ENCODE results near the gene TTC21A.

The TTC21A gene

GRCh38 chr3:39139442-39139841 lies 32.0 kb downstream of the TTC21A start:
- ATAC-seq, result no peak

- ATAC-seq, result no peak
Observed at GRCh38 chr3:39140341-39140971, 33.0 kb downstream of the TTC21A start.

GRCh38 chr3:39141171-39141995 lies 33.9 kb downstream of the TTC21A start:
- peak in 1 of 2 donors; percentile 29 for ATAC-seq

- ATAC-seq, result no peak
Observed at GRCh38 chr3:39142067-39142466, 34.6 kb downstream of the TTC21A start.

GRCh38 chr3:39143051-39143885 lies 35.8 kb downstream of the TTC21A start:
- no peak for ATAC-seq

- no peak for ATAC-seq
Observed at GRCh38 chr3:39144095-39144747, 36.7 kb downstream of the TTC21A start.

- no peak for ATAC-seq
Observed at GRCh38 chr3:39144748-39145380, 37.4 kb downstream of the TTC21A start.

- ATAC-seq, result no peak
Observed at GRCh38 chr3:39146083-39146501, 38.6 kb downstream of the TTC21A start.

GRCh38 chr3:39146611-39147591 lies 39.4 kb downstream of the TTC21A start:
- peak; percentile 70 to 72 for ATAC-seq

- ATAC-seq, result no peak
Observed at GRCh38 chr3:39147711-39148434, 40.4 kb downstream of the TTC21A start.

GRCh38 chr3:39148435-39149058 lies 41.1 kb downstream of the TTC21A start:
- no peak for ATAC-seq

- ATAC-seq, result no peak
Observed at GRCh38 chr3:39149059-39149455, 41.6 kb downstream of the TTC21A start.

GRCh38 chr3:39149498-39150147 lies 42.1 kb downstream of the TTC21A start:
- ATAC-seq, result no peak

GRCh38 chr3:39150148-39150802 lies 42.8 kb downstream of the TTC21A start:
- ATAC-seq, result no peak

- ATAC-seq, result no peak
Observed at GRCh38 chr3:39150803-39151631, 43.5 kb downstream of the TTC21A start.

- no peak for ATAC-seq
Observed at GRCh38 chr3:39153977-39154279, 46.4 kb downstream of the TTC21A start.

- no peak for ATAC-seq
Observed at GRCh38 chr3:39154280-39155021, 47.0 kb downstream of the TTC21A start.

Measured in activated CD4-positive, CD25-positive, alpha-beta regulatory T cell treated with anti-CD3 and anti-CD28 coated beads, Interleukin-2, amount 50 U/mL, for 24 hours (primary cell).